RWPE1 (cell line): Measurements from ENCODE around the gene RTKN.
A peak's percentile ranks its signal among the peaks of the same experiment; 100 is the strongest.

Source experiments
- CTCF ChIA-PET: fragments of 350-600 bp; sonication (Branson Sonifier 250); formaldehyde crosslinking; extraction: SDS; loops from one replicate; lab custom pipeline; 2021; lab: Yijun Ruan, JAX
- POLR2A ChIA-PET: fragments of 400-600 bp; formaldehyde crosslinking; extraction: SDS; loops from one replicate; lab custom pipeline; 2020; ENCODE audit warnings: antibody characterized with exemption; ENCODE audit not compliant: low non-redundant PET; lab: Yijun Ruan, JAX
- DNase-seq: peaks from one replicate; pipeline ENCODE4 v3.0.0; 2012; ENCODE audit warnings: low spot score
- H3K27ac ChIP-seq: fragments of 450-650 bp; 2 replicates; pipeline ENCODE4 v1.5.1; 2017
- CTCF ChIP-seq: fragments of 450-650 bp; conservative IDR thresholded peaks from 2 replicates; pipeline ENCODE4 v1.5.1; 2017; ENCODE audit warnings: low read depth, mild to moderate bottlenecking

RTKN gene

DNA sequence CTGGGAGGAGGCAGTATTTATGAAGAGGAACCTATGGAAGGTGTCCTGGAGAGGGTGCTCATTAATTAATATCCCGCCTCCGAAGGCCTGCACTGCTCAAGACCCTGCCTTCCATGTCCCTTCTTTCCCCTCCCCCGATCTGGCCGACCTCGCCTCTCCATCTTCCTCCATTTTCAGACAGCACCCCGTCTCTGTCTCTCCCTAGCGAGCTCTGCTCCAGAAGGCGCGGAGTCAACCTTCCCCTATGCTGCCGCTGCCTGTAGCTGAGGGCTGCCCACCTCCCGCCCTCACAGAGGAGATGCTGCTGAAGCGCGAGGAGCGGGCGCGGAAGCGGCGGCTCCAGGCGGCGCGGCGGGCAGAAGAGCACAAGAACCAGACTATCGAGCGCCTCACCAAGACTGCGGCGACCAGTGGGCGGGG lies 15.4 kb upstream of the RTKN start:
- peak overlapping the region; percentile 98 for H3K27ac ChIP-seq
- TF ChIP-seq CTCF: no peak
- no peak for DNase-seq
- ChIA-PET CTCF (interaction anchor here (1.8 kb wide), 1 partner anchor 26 kb away, joined by 6 read pairs; the partner anchor contains the start of genes CCDC142 and TTC31), POLR2A (interaction anchor here (1.1 kb wide), 1 partner anchor 24 kb away, joined by 4 read pairs; no protein-coding TSS in a partner anchor)

- peak; percentile 88 for DNase-seq
- POLR2A ChIA-PET: interaction anchor here (0.5 to 1.0 kb wide), 2 partner anchors 12 kb away, joined by 4 to 8 read pairs; no protein-coding TSS in a partner anchor
- CTCF ChIA-PET: interaction anchor here (0.6 to 1.2 kb wide), 5 partner anchors 12 to 77 kb away, joined by 3 to 5 read pairs (median 3); no protein-coding TSS in a partner anchor
- TF ChIP-seq CTCF: no peak
- H3K27ac ChIP-seq: peak within 1 kb of the TSS; percentile 62
These were observed 13.1 kb upstream of the RTKN start, which contains the start of gene INO80B for GRCh38 chr2:74454654-74455511. Gene INO80B (plus strand): TSS chr2:74455087. CDS start chr2:74455117, 30 bp downstream.

- ChIA-PET POLR2A (no interaction called here), CTCF (interaction anchor here (0.7 kb wide), 1 partner anchor 97 kb away, joined by 3 read pairs; no protein-coding TSS in a partner anchor)
- no peak for TF ChIP-seq CTCF
- H3K27ac ChIP-seq: no peak overlapping the region
- DNase-seq: no peak
These were observed 8.9 kb upstream of the RTKN start for GRCh38 chr2:74450570-74451190.

- ChIA-PET CTCF (no interaction called here), POLR2A (no interaction called here)
- TF ChIP-seq CTCF: no peak
- no peak for DNase-seq
- H3K27ac ChIP-seq: no peak overlapping the region
These were observed 7.0 kb upstream of the RTKN start for GRCh38 chr2:74448771-74449170.

DNA sequence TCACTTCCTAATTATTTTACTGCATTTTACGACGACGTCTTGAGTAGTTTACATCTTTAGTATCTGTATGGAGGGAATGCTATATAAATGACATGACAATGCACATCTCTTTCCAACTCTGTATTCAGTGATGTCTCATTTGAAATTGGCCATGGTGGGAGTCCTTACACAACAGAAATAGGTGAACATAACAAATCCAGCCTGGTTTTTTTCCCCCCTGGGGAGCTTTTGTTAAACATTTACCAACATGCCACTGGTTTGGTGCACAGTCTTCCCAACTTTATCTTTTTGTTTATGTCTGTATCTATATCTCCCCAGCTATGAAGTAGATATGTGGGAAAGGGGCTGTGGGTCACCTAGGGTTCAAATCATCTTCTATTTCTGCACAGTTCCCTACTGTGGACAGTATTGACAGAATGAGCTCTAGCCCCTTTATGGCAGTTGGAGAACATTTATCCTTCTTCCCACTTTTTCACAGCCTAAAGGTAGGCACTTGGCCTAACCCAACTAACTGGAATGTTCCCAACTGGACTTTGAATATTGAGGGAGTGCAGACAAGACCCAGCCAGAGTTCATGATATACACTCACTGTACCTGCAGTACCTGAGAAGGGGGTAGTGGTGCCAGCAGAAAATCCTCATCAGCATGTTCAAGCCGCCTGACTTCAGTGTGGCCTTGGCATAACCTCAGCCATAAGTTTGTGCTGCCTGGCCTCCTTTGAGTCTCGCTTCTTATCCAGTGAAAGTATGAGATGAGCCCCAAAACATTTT lies 5.7 kb upstream of the RTKN start:
- no peak for DNase-seq
- ChIA-PET POLR2A (no interaction called here), CTCF (no interaction called here)
- H3K27ac ChIP-seq: no peak overlapping the region
- no peak for TF ChIP-seq CTCF
